ENCODE measurements around the gene PPP4R2. TPM values are rescaled to one million over a fixed set of nuclear protein-coding genes. Genes with fewer than 3 reads are reported as not detected.

The PPP4R2 gene
- total RNA-seq, 4 donors from 2014 or later = 46.5 to 56.6 (median 52.7) TPM

DNA sequence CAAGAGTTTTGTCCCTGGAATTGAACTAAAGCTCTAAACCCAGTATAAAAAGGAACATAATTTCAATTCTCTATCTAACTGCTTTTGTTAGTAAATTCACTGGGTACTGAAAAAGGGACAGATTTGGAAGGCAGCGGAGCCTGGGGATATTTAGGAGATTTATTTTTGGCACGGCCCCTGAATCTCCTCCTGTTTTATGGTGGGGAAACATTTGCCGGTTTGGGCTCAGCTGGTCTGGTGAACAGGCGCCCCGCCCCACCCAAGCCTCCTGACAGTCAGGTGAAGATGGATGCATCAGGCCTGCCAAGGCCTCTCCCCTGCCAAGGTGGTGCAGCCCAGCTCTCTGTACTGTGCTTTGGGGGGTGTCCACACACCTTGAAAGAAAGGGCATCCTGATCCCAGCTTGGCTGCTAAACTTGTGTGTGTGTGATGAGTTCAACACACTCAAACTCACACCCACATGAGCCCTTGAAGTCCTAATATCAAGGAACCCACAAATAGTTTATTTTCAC lies 111.1 kb downstream of the PPP4R2 start:
- no peak for ATAC-seq (ENCODE audit: low FRiP score)
- DNase-seq (ENCODE audit: low spot score) = no peak
- TF ChIP-seq CTCF (IDR thresholded peaks at IDR 0.05) = no peak

DNA sequence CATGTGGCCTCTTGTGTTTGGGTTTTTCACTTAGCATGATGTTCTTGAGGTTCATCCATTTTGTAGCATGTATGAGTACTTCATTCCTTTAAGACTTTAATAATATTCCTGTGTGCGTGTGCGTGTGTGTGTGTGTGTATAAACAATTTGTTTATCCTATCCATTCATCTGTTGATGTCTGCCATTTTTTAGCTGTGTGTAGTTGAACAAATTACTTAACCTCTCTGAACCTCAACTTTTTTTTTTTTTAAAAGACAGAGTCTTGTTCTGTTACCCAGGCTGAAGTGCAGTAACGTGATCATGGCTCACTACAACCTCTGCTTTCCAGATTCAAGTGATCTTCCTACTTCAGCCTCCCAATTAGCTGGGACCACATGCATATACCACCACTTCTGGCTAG lies 112.1 kb downstream of the PPP4R2 start:
- no peak for TF ChIP-seq CTCF (IDR thresholded peaks at IDR 0.05)
- ATAC-seq (ENCODE audit: low FRiP score) = no peak
- DNase-seq (ENCODE audit: low spot score) = no peak

GRCh38 chr3:73110530-73110929 lies 113.9 kb downstream of the PPP4R2 start:
- no peak for TF ChIP-seq CTCF (IDR thresholded peaks at IDR 0.05)
- no peak for ATAC-seq (ENCODE audit: low FRiP score)
- DNase-seq (ENCODE audit: low spot score) = no peak

GRCh38 chr3:73114711-73115110 lies 118.1 kb downstream of the PPP4R2 start:
- DNase-seq (ENCODE audit: low spot score) (no peak), ATAC-seq (ENCODE audit: low FRiP score) (no peak)
- TF ChIP-seq CTCF (IDR thresholded peaks at IDR 0.05) = no peak

GRCh38 chr3:73115806-73116205 lies 119.2 kb downstream of the PPP4R2 start:
- no peak for TF ChIP-seq CTCF (IDR thresholded peaks at IDR 0.05)
- no peak for ATAC-seq (ENCODE audit: low FRiP score)
- no peak for DNase-seq (ENCODE audit: low spot score)

Small RNA genes lying within 50 kb of the gene (small RNA-seq; reads per million reads assigned to genes)
- not detected for gene RNU2-64P
- gene RNU6-557P = not detected
- not detected for gene RNU7-19P

Other genes with a start within 250 kb of the PPP4R2 start
- gene SHQ1, start 148.4 kb upstream of the PPP4R2 start, total RNA-seq = 10 to 100 TPM; 11.0 to 22.9 (median 16.7) TPM
- gene GXYLT2, start 108.8 kb upstream of the PPP4R2 start, total RNA-seq = 10 to 100 TPM; 12.8 to 51.2 (median 13.8) TPM
- 10 to 100 TPM in 1 of 4 donors, 1 to 10 TPM in 3; 6.3 to 11.2 (median 8.2) TPM for gene EBLN2, start 64.8 kb downstream of the PPP4R2 start, total RNA-seq

All from omental fat pad (tissue), 4 donors.